Measurements from ENCODE around the gene FRMPD4.

- TF ChIP-seq CTCF (IDR thresholded peaks at IDR 0.05; ENCODE audit: insufficient read depth, low read depth, low read length) (no peak), EZH2 (IDR thresholded peaks at IDR 0.05; ENCODE audit: insufficient read depth, low read length) (no peak)
Observed at GRCh38 chrX:12282991-12283390, 144.7 kb downstream of the FRMPD4 start.

Measured in astrocyte (in vitro differentiated cells and primary cell).